HepG2 (cell line): ENCODE measurements around the gene DUOXA2. TPM values are rescaled to one million over a fixed set of nuclear protein-coding genes. Genes with fewer than 3 reads are reported as not detected.

ENCODE experiments used
- DPF2 ChIP-seq: sonication (generic); formaldehyde crosslinking; IDR thresholded peaks from 2 replicates; pipeline ENCODE4 v1.4.0; 2020; ENCODE audit warnings: mild to moderate bottlenecking, low read depth, missing genetic modification reagents, borderline replicate concordance
- GATAD2A ChIP-seq: IDR thresholded peaks from 2 replicates; pipeline ENCODE4 v1.6.1; 2016
- HMGXB3 ChIP-seq: sonication (generic); formaldehyde crosslinking; IDR thresholded peaks from 2 replicates; pipeline ENCODE4 v1.4.0; 2020; ENCODE audit warnings: missing genetic modification reagents, borderline replicate concordance
- HMGXB4 ChIP-seq, 2 experiments: sonication (generic) in 1 of 2; formaldehyde crosslinking in 1 of 2; IDR thresholded peaks; 2 replicates each; pipeline versions ENCODE4 v1.4.0 to v1.6.1; 2018 to 2020; ENCODE audit warnings: missing genetic modification reagents in 2 of 2, borderline replicate concordance in 1 of 2, low read depth in 1 of 2, mild to moderate bottlenecking in 1 of 2, missing biosample characterization in 1 of 2
- HOXA3 ChIP-seq: sonication (generic); formaldehyde crosslinking; IDR thresholded peaks from 2 replicates; pipeline ENCODE4 v1.5.0; 2020; ENCODE audit warnings: missing genetic modification reagents
- IRF2 ChIP-seq: IDR thresholded peaks from 2 replicates; pipeline ENCODE4 v1.6.1; 2018; ENCODE audit warnings: missing genetic modification reagents, missing compliant biosample characterization
- IRX3 ChIP-seq: sonication (generic); formaldehyde crosslinking; IDR thresholded peaks from 2 replicates; pipeline ENCODE4 v1.8.1; 2023; ENCODE audit warnings: mild to moderate bottlenecking, low read depth, missing genetic modification reagents, borderline replicate concordance
- MEF2D ChIP-seq: sonication (generic); formaldehyde crosslinking; IDR thresholded peaks from 2 replicates; pipeline ENCODE4 v1.5.1; 2020; ENCODE audit warnings: mild to moderate bottlenecking, missing genetic modification reagents
- MYNN ChIP-seq: sonication (generic); formaldehyde crosslinking; IDR thresholded peaks from 2 replicates; pipeline ENCODE4 v1.4.0; 2020; ENCODE audit warnings: mild to moderate bottlenecking, low read depth, missing genetic modification reagents
- NR2C2 ChIP-seq: sonication (generic); formaldehyde crosslinking; IDR thresholded peaks from 2 replicates; pipeline ENCODE4 v1.4.0; 2020; ENCODE audit warnings: missing genetic modification reagents, mild to moderate bottlenecking, moderate library complexity, borderline replicate concordance
- PCBP2 ChIP-seq: fragments of 200-400 bp; formaldehyde crosslinking; optimal IDR thresholded peaks from 2 replicates; pipeline ENCODE3; 2018; ENCODE audit warnings: low read length, low read depth; ENCODE audit not compliant: poor library complexity, severe bottlenecking
- POGK ChIP-seq: sonication (generic); formaldehyde crosslinking; conservative IDR thresholded peaks from 2 replicates; pipeline ENCODE4 v1.8.0; 2022; ENCODE audit warnings: mild to moderate bottlenecking, moderate library complexity, missing genetic modification reagents
- RXRB ChIP-seq: IDR thresholded peaks from 2 replicates; pipeline ENCODE4 v1.6.1; 2016; ENCODE audit warnings: borderline replicate concordance, missing genetic modification reagents, missing compliant biosample characterization
- SMAD3 ChIP-seq: sonication (generic); formaldehyde crosslinking; IDR thresholded peaks from 2 replicates; pipeline ENCODE4 v1.4.0; 2020; ENCODE audit warnings: missing genetic modification reagents
- SMC3 ChIP-seq: IDR thresholded peaks from 2 replicates; pipeline ENCODE4 v1.6.1; 2011; ENCODE audit warnings: low read length, improper control_type of control experiment
- XRCC5 ChIP-seq: fragments of 200-400 bp; formaldehyde crosslinking; optimal IDR thresholded peaks from 2 replicates; pipeline ENCODE3; 2017; ENCODE audit warnings: mild to moderate bottlenecking, low read length
- ZBTB38 ChIP-seq: sonication (generic); formaldehyde crosslinking; IDR thresholded peaks from 2 replicates; pipeline ENCODE4 v1.5.1; 2020; ENCODE audit warnings: mild to moderate bottlenecking, missing genetic modification reagents
- ZMAT3 ChIP-seq: sonication (generic); formaldehyde crosslinking; conservative IDR thresholded peaks from 2 replicates; pipeline ENCODE4 v1.7.0; 2021; ENCODE audit warnings: missing genetic modification reagents
- ZMYM4 ChIP-seq: sonication (generic); formaldehyde crosslinking; IDR thresholded peaks from 2 replicates; pipeline ENCODE4 v1.8.1; 2023; ENCODE audit warnings: mild to moderate bottlenecking, missing genetic modification reagents
- ZNF33B ChIP-seq: sonication (generic); formaldehyde crosslinking; IDR thresholded peaks from 2 replicates; pipeline ENCODE4 v1.5.1; 2020; ENCODE audit warnings: mild to moderate bottlenecking, missing genetic modification reagents
- ZNF501 ChIP-seq: sonication (generic); formaldehyde crosslinking; IDR thresholded peaks from 2 replicates; pipeline ENCODE4 v1.5.1; 2020; ENCODE audit warnings: mild to moderate bottlenecking, moderate library complexity, missing genetic modification reagents
- ZNF580 ChIP-seq: IDR thresholded peaks from 2 replicates; pipeline ENCODE4 v1.6.1; 2016; ENCODE audit warnings: low read depth, borderline replicate concordance
- ZNF792 ChIP-seq: IDR thresholded peaks from 2 replicates; pipeline ENCODE4 v1.6.1; 2016
- polyA plus RNA-seq, 8 experiments: library from polyadenylated mRNA; depleted of rRNA in 3 of 8; stranded (reverse) in 7 of 8; unstranded in 1 of 8; fragments of >200 nt; fragmentation: Illumina TruSeq in 4 of 8; extraction: Trizol in 4 of 8; gene quantifications; 2 replicates each; pipeline versions ENCODE4 v1.2.1 to v1.2.3, GENCODE V29; 2011 to 2016; ENCODE audit warnings: low read depth in 4 of 8, missing spikeins in 1 of 8, mixed read lengths in 1 of 8; ENCODE audit not compliant: insufficient read depth in 1 of 8
- total RNA-seq, 5 experiments: library from RNA; depleted of rRNA; stranded (reverse); fragments of >200 nt; fragmentation: Illumina TruSeq; extraction: Trizol; gene quantifications; 2 replicates each; pipeline ENCODE4 v1.2.3, GENCODE V29; 2016; ENCODE audit warnings: low read depth in 1 of 5

DUOXA2 gene
- total and polyA plus RNA-seq, 2 of the 13 experiments (the other 11 are each of a cell fraction or from before 2014, with no cell fraction given): 0.32 TPM; not detected in 1

- TF ChIP-seq POGK (CRISPR knock-in tag) (peak; percentile 36; the same call in 1 of the 2 replicates), ZNF580 (CRISPR knock-in tag) (0 out of 2 replicates have a peak, but pooled peaks have one; percentile 61), ZNF792 (CRISPR knock-in tag) (peak; percentile 71; the same call in 1 of the 2 replicates), IRX3 (CRISPR knock-in tag) (no peak), IRF2 (CRISPR knock-in tag) (0 out of 2 replicates have a peak, but pooled peaks have one; percentile 60), RXRB (CRISPR knock-in tag) (peak; percentile 47; the same call in 1 of the 2 replicates), ZMAT3 (CRISPR knock-in tag) (0 out of 2 replicates have a peak, but pooled peaks have one; percentile 39), ZNF33B (CRISPR knock-in tag) (peak; percentile 68; the same call in 1 of the 2 replicates), NR2C2 (CRISPR knock-in tag) (no peak), GATAD2A (peak; percentile 69; the same call in 1 of the 2 replicates), HOXA3 (CRISPR knock-in tag) (peak; percentile 45; the same call in 1 of the 2 replicates), ZBTB38 (CRISPR knock-in tag) (0 out of 2 replicates have a peak, but pooled peaks have one; percentile 37), PCBP2 (no peak), DPF2 (CRISPR knock-in tag) (no peak), HMGXB3 (peak; percentile 66; the same call in 1 of the 2 replicates), MYNN (no peak), MEF2D (CRISPR knock-in tag) (0 out of 2 replicates have a peak, but pooled peaks have one; percentile 40), SMC3 (peak; percentile 93), HMGXB4 (CRISPR knock-in tag; IDR thresholded peaks at IDR 0.05; ENCODE audit: borderline replicate concordance in 1 of 2, low read depth in 1 of 2) (peak; percentile 81 to 93), SMAD3 (CRISPR knock-in tag) (peak; percentile 38; the same call in 1 of the 2 replicates), ZMYM4 (peak; percentile 56; the same call in 1 of the 2 replicates), ZNF501 (CRISPR knock-in tag) (peak; percentile 84), XRCC5 (peak; percentile 99)
Observed at GRCh38 chr15:45118131-45118588, 4.0 kb downstream of the DUOXA2 start (continued).
